GM12873 (cell line): ENCODE results near the gene ZNF683.
A peak's percentile ranks its signal among the peaks of the same experiment; 100 is the strongest.

Experiments used
- CTCF ChIP-seq: IDR thresholded peaks from 2 replicates; pipeline ENCODE4 v1.5.1; 2012; ENCODE audit warnings: low read depth, mild to moderate bottlenecking, moderate library complexity, low read length, control low read depth; ENCODE audit not compliant: insufficient read depth; ENCODE audit errors: missing control alignments

Gene ZNF683

DNA sequence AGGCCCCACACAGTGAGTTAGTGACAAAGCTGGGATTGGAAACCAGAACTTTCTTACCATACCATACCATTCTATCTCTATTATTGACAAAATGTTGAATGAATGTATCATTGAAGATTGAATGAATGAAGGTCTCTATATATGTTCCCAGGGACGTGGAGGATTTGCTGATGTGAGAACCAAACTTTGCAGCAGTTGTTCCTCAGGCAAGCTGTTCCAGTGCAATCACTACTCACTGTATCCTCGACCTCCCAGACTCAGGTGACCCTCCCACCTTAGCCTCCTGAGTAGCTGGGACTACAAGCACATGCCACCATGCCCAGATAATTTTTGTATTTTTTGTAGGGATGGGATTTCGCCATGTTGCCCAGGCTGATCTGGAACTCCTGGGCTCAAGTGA is 26.5 kb upstream of the ZNF683 start:
- no peak for TF ChIP-seq CTCF

GRCh38 chr1:26395754-26396153 is 23.2 kb upstream of the ZNF683 start:
- TF ChIP-seq CTCF = no peak

DNA sequence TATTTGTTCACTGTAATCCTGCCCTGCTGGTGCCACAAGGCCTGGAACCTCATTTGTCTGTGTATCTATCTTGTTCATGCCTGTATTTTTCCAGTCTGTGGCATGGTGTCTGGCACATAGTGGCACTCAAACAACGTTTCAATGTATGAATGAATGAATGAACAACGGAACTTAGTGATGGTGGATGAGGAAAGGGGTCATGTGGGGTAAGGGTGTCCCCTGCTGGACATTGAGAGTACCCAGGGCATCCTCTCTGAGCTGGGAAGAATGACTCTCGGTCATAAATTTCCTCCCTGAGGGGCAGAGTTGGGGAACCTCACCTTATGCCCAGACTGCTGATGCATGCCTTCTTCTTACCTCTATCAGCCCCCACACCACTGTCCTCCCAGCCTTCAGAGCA is 18.9 kb upstream of the ZNF683 start:
- TF ChIP-seq CTCF = peak; percentile 83

DNA sequence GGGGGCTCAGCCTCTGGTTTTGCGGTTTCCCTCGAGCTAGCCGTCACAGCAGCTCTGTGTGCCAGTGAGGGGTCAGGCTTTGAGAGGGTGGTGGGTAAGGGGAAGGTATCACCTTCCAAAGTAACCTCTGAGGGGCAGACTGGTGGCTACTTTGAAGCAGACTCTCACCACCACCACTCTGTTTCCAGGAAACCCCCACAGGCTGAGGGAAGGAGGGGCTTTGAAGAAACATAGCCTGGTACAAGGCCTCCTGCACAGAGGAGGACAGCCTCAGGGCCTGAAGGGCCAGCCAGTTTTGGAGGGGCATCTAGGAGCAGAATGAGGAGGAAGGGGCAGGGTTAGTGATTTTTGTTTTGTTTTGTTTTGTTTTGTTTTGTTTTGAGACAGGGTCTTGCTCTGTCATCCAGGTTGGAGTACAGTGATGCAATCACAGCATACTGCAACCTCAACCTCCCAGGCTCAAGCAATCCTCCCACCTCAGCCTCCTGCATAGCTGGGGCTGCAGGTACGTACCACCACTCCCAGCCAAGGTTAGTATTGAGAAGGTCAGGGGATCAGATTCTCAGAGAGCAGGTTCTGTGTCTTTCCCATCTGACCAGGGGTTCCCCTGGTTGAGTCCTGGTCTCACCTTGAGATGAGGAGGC is 17.2 kb upstream of the ZNF683 start:
- TF ChIP-seq CTCF = no peak

DNA sequence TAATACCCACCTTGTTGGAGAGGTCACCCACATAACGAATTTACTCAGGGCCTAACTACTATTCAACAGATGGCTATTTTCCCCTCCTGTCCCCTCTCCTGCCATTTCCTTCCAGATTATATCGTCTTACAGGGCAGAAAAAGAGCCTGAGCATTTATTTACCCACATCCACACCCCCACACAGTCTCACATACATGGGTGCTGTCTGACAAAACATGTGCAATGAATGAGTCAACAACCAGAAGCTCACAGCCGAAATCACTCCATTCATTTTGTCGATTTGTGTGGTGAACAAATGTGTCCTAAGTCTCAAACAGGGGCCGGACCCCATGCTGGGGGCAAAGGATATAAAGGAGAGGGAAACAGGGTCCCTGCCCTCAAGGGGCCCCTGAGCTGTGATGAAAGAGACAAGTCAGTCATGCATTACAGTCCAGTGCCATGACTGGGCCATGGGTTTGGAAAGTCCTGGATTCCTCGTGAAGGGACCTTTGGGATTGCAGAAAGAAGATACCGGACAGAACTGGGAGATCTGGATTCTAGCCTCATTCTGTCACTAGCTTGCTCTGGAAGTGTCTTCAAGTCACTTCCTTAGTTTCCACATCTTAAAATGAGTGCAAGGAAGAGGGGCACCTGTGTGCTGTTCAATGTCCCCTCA is 16.4 kb upstream of the ZNF683 start:
- no peak for TF ChIP-seq CTCF

- TF ChIP-seq CTCF = no peak
Measured at GRCh38 chr1:26387447-26387846, 14.9 kb upstream of the ZNF683 start.

- no peak for TF ChIP-seq CTCF
Measured at GRCh38 chr1:26384076-26384475, 11.5 kb upstream of the ZNF683 start.
